NOMO-1 treated with DMSO at 0.1 percent for 48 hours (cell line): Measurements from ENCODE around the gene CAPN11.

Experiments
- DNase-seq: peaks from one replicate; lab custom pipeline; 2025; ENCODE audit not compliant: unreplicated experiment; lab: John Stamatoyannopoulos, UW

Gene CAPN11

GRCh38 chr6:44158770-44159228, at the start of gene CAPN11:
Gene CAPN11 (plus strand): TSS chr6:44158820. CDS start chr6:44158849, 29 bp downstream.
- DNase-seq: no peak

- no peak for DNase-seq
These were observed 49.4 kb upstream of the CAPN11 start for GRCh38 chr6:44109212-44109611.

GRCh38 chr6:44110005-44110676, 48.5 kb upstream of the CAPN11 start:
- no peak for DNase-seq

- no peak for DNase-seq
These were observed 47.7 kb upstream of the CAPN11 start for GRCh38 chr6:44110966-44111365.

GRCh38 chr6:44111434-44112417, 46.9 kb upstream of the CAPN11 start:
- no peak for DNase-seq

GRCh38 chr6:44113414-44113813, 45.2 kb upstream of the CAPN11 start:
- no peak for DNase-seq

GRCh38 chr6:44115866-44116265, 42.8 kb upstream of the CAPN11 start:
- no peak for DNase-seq

GRCh38 chr6:44116641-44117382, 41.8 kb upstream of the CAPN11 start:
- no peak for DNase-seq

GRCh38 chr6:44117397-44118128, 41.1 kb upstream of the CAPN11 start:
- no peak for DNase-seq

- no peak for DNase-seq
These were observed 38.8 kb upstream of the CAPN11 start for GRCh38 chr6:44119704-44120262.

GRCh38 chr6:44120692-44121443, 37.8 kb upstream of the CAPN11 start:
- DNase-seq: no peak

- DNase-seq: peak; percentile 43
These were observed 35.8 kb upstream of the CAPN11 start for GRCh38 chr6:44122801-44123200.

- DNase-seq: no peak
These were observed 35.1 kb upstream of the CAPN11 start for GRCh38 chr6:44123544-44123943.

- DNase-seq: peak; percentile 37
These were observed 32.1 kb upstream of the CAPN11 start for GRCh38 chr6:44126320-44127149.

GRCh38 chr6:44127186-44128019, 31.2 kb upstream of the CAPN11 start, which contains the start of the genes MRPL14 and TMEM63B:
Gene MRPL14 (minus strand): TSS chr6:44127452. CDS start chr6:44116611, 10,841 bp downstream.
Gene TMEM63B (plus strand): TSS chr6:44127554. CDS start chr6:44134585, 7,031 bp downstream.
- DNase-seq: peak; percentile 68

- peak; percentile 14 for DNase-seq
These were observed 30.4 kb upstream of the CAPN11 start for GRCh38 chr6:44128020-44128917.
